CD14-positive monocyte (primary cell): ENCODE data around the gene ST7L. TPM values are rescaled to one million over a fixed set of nuclear protein-coding genes. Genes with fewer than 3 reads are reported as not detected.

Source experiments
- DNase-seq, 3 donors: peaks; one replicate each; pipeline ENCODE4 v3.0.0-alpha.2; 2011 to 2022
- H2AFZ ChIP-seq: 2 replicates; pipeline ENCODE4 v1.6.0; 2012; ENCODE audit warnings: mild to moderate bottlenecking, low read depth, low read length, inconsistent platforms; ENCODE audit not compliant: insufficient read depth, poor library complexity, severe bottlenecking
- H3K27ac ChIP-seq, 2 donors: 1 replicate in 1 of 2; 2 replicates in 1 of 2; pipeline ENCODE4 v1.5.1; 2012 to 2013; ENCODE audit warnings: low read length in 2 of 2, control low read depth in 1 of 2, inconsistent platforms in 1 of 2, low read depth in 1 of 2, mild to moderate bottlenecking in 1 of 2
- H3K27me3 ChIP-seq, 2 donors: one replicate each; pipeline versions ENCODE4 v1.6.0 to v1.6.1; 2011 to 2013; ENCODE audit warnings: low read length in 2 of 2; ENCODE audit not compliant: control insufficient read depth in 2 of 2, insufficient read depth in 2 of 2
- H3K36me3 ChIP-seq, 2 donors: replicated peaks in 1 of 2; 1 replicate in 1 of 2; 2 replicates in 1 of 2; pipeline versions ENCODE4 v1.5.1 to v1.6.1; 2012 to 2013; ENCODE audit warnings: low read length in 2 of 2, control low read depth in 1 of 2, inconsistent platforms in 1 of 2, mild to moderate bottlenecking in 1 of 2; ENCODE audit not compliant: insufficient read depth in 2 of 2, control insufficient read depth in 1 of 2
- H3K4me1 ChIP-seq, 2 donors: 1 replicate in 1 of 2; 2 replicates in 1 of 2; pipeline versions ENCODE4 v1.5.1 to v1.6.1; 2012 to 2013; ENCODE audit warnings: low read length in 2 of 2, control low read depth in 1 of 2, inconsistent platforms in 1 of 2, mild to moderate bottlenecking in 1 of 2, moderate library complexity in 1 of 2; ENCODE audit not compliant: insufficient read depth in 2 of 2, control insufficient read depth in 1 of 2
- H3K4me2 ChIP-seq: replicated peaks from 2 replicates; pipeline ENCODE3; 2012; ENCODE audit warnings: low read length, moderate library complexity, mild to moderate bottlenecking; ENCODE audit not compliant: poor library complexity, severe bottlenecking; ENCODE audit errors: extremely low read depth
- H3K4me3 ChIP-seq, 3 experiments: fragments of 200-600 bp in 1 of 3; sonication (generic) in 1 of 3; replicated peaks in 1 of 3; 1 replicate in 2 of 3; 2 replicates in 1 of 3; pipeline ENCODE4 v1.5.1; 2011 to 2013; ENCODE audit warnings: low read length in 3 of 3, mild to moderate bottlenecking in 3 of 3, control low read depth in 2 of 3, low read depth in 2 of 3, inconsistent platforms in 1 of 3, moderate library complexity in 1 of 3
- H3K79me2 ChIP-seq: 2 replicates; pipeline ENCODE4 v1.6.0; 2012; ENCODE audit warnings: mild to moderate bottlenecking, control low read depth, inconsistent platforms, low read length, moderate library complexity; ENCODE audit not compliant: insufficient read depth
- H3K9ac ChIP-seq: 2 replicates; pipeline ENCODE4 v1.6.0; 2017; ENCODE audit warnings: low read length, mild to moderate bottlenecking; ENCODE audit not compliant: insufficient read depth, poor library complexity, severe bottlenecking
- H3K9me3 ChIP-seq, 2 donors: replicated peaks in 1 of 2; 1 replicate in 1 of 2; 2 replicates in 1 of 2; pipeline versions ENCODE4 v1.5.1 to v1.6.1; 2012 to 2013; ENCODE audit warnings: low read length in 2 of 2, control low read depth in 1 of 2; ENCODE audit not compliant: control insufficient read depth in 1 of 2, insufficient read depth in 1 of 2
- H4K20me1 ChIP-seq: 2 replicates; pipeline ENCODE4 v1.6.0; 2012; ENCODE audit warnings: mild to moderate bottlenecking, low read length, control low read depth, moderate library complexity; ENCODE audit not compliant: insufficient read depth
- H3K27ac Mint-ChIP-seq, 7 donors: one replicate each; pipeline ENCODE4 v1.8.0; 2020; ENCODE audit warnings: mild to moderate bottlenecking in 7 of 7, mixed read lengths in 7 of 7, moderate library complexity in 6 of 7, inconsistent platforms in 2 of 7
- H3K27me3 Mint-ChIP-seq, 3 donors: one replicate each; pipeline ENCODE4 v1.8.0; 2021 to 2022; ENCODE audit warnings: low read depth in 3 of 3, mild to moderate bottlenecking in 3 of 3, mixed read lengths in 3 of 3, moderate library complexity in 3 of 3, inconsistent platforms in 1 of 3
- H3K36me3 Mint-ChIP-seq, 2 donors: one replicate each; pipeline ENCODE4 v1.8.0; 2020; ENCODE audit warnings: mixed read lengths in 2 of 2, inconsistent platforms in 1 of 2, mild to moderate bottlenecking in 1 of 2
- H3K4me1 Mint-ChIP-seq: one replicate; pipeline ENCODE4 v1.8.0; 2020; ENCODE audit warnings: mild to moderate bottlenecking, mixed read lengths
- H3K4me3 Mint-ChIP-seq, 2 donors: one replicate each; pipeline ENCODE4 v1.8.0; 2020; ENCODE audit warnings: mild to moderate bottlenecking in 2 of 2, mixed read lengths in 2 of 2, moderate library complexity in 1 of 2
- H3K9me3 Mint-ChIP-seq, 7 donors: one replicate each; pipeline ENCODE4 v1.8.0; 2020 to 2022; ENCODE audit warnings: mixed read lengths in 7 of 7, mild to moderate bottlenecking in 6 of 7, moderate library complexity in 6 of 7, inconsistent platforms in 2 of 7
- CTCF ChIP-seq: fragments of 200-600 bp; IDR thresholded peaks from one replicate; pipeline ENCODE4 v1.8.0; 2022; ENCODE audit warnings: antibody characterized with exemption, mild to moderate bottlenecking
- WGBS: methylation state at CpG from one replicate; pipeline ENCODE4 v1.1.5; 2013; ENCODE audit warnings: missing lambda C conversion rate; ENCODE audit not compliant: insufficient coverage; 5-methylcytosine and 5-hydroxymethylcytosine counted together
- intact Hi-C, 2 donors: fragments of 100-400 bp; cut with micrococcal nuclease; formaldehyde crosslinking; loops; one replicate each; pipeline versions ENCODE4 v1.15.0 to v1.15.1; 2023
- polyA plus RNA-seq, 3 donors: library from polyadenylated mRNA; depleted of rRNA in 1 of 3; unstranded in 2 of 3; stranded (reverse) in 1 of 3; fragments of 300-500 nt in 2 of 3; fragments of >200 nt in 1 of 3; fragmentation: Illumina TruSeq in 2 of 3; gene quantifications; 1 replicate in 2 of 3; 2 replicates in 1 of 3; pipeline ENCODE4 v1.2.3, GENCODE V29; 2012 to 2021

ST7L gene
- polyA plus RNA-seq, 3 donors = 5.4 to 10.0 (median 6.1) TPM

- H4K20me1 ChIP-seq = no peaks in the 10 kb centered on the region
- no peak overlapping the region for H3K4me3 ChIP-seq
- H3K9ac ChIP-seq = no peak overlapping the region
- Mint-ChIP-seq H3K4me3 (no peak overlapping the region), H3K4me1 (peaks cover 3% of the 10 kb centered on the region), H3K27me3 (peaks cover 0 to 1% (median 0%) of the 10 kb centered on the region in 3 donors), H3K9me3 (no peaks in the 10 kb centered on the region), H3K36me3 (peaks cover 6 to 20% of the 10 kb centered on the region in 2 donors), H3K27ac (no peak overlapping the region)
- no peak for DNase-seq
- H3K4me1 ChIP-seq = no peaks in the 10 kb centered on the region
- no peaks in the 10 kb centered on the region for H3K9me3 ChIP-seq
- no peaks in the 10 kb centered on the region for H3K79me2 ChIP-seq
- H3K36me3 ChIP-seq = peaks cover 4 to 6% of the 10 kb centered on the region in 2 donors
- no peak overlapping the region for H3K27ac ChIP-seq
- intact Hi-C loops = no loop called here
- no peaks in the 10 kb centered on the region for H3K27me3 ChIP-seq
- no peak overlapping the region for H3K4me2 ChIP-seq
- WGBS = no CpG with 5 or more reads among the region's 3 CpGs
- no peak for TF ChIP-seq CTCF
- H2AFZ ChIP-seq = no peak overlapping the region
Observed at GRCh38 chr1:112548547-112548946, 70.4 kb downstream of the ST7L start.

- H3K36me3 ChIP-seq = peaks cover 6 to 9% of the 10 kb centered on the region in 2 donors
- peak overlapping the region in 1 of 7 donors; percentile 11 for H3K27ac Mint-ChIP-seq
- no peaks in the 10 kb centered on the region for H3K4me1 ChIP-seq
- intact Hi-C loops = no loop called here
- H3K4me3 Mint-ChIP-seq = no peak overlapping the region
- no peaks in the 10 kb centered on the region for H3K9me3 Mint-ChIP-seq
- DNase-seq = no peak
- H3K27me3 Mint-ChIP-seq = peaks cover 0 to 1% (median 0%) of the 10 kb centered on the region in 3 donors
- H2AFZ ChIP-seq = no peak overlapping the region
- no peaks in the 10 kb centered on the region for H3K79me2 ChIP-seq
- peaks cover 10 to 28% of the 10 kb centered on the region in 2 donors for H3K36me3 Mint-ChIP-seq
- no peak overlapping the region for H3K4me2 ChIP-seq
- no peaks in the 10 kb centered on the region for H3K27me3 ChIP-seq
- H3K9ac ChIP-seq = no peak overlapping the region
- H3K9me3 ChIP-seq = no peaks in the 10 kb centered on the region
- whole genome bisulfite sequencing = no CpG with 5 or more reads among the region's 2 CpGs
- no peak for TF ChIP-seq CTCF
- H3K27ac ChIP-seq = no peak overlapping the region
- peaks cover 3% of the 10 kb centered on the region for H3K4me1 Mint-ChIP-seq
- no peak overlapping the region for H3K4me3 ChIP-seq
- no peaks in the 10 kb centered on the region for H4K20me1 ChIP-seq
Observed at GRCh38 chr1:112546076-112546475, 72.9 kb downstream of the ST7L start.
